ENCODE data around the gene CRIM1. TPM values are rescaled to one million over a fixed set of nuclear protein-coding genes. Genes with fewer than 3 reads are reported as not detected.

Gene CRIM1
- total RNA-seq, 1 experiment from 2014 or later: 27.6 TPM

GRCh38 chr2:36403675-36404230, 48.2 kb downstream of the CRIM1 start:
- no peak for DNase-seq
- Histone ChIP-seq H3K14ac (ENCODE audit: insufficient read depth, low read length) (no peak overlapping the region), H3K23ac (ENCODE audit: insufficient read length, low read depth, low read length) (no peak overlapping the region), H3T11ph (ENCODE audit: low read length) (no peak overlapping the region), H3K79me1 (ENCODE audit: insufficient read depth, low read depth, low read length, poor library complexity, severe bottlenecking) (peaks cover 3% of the 10 kb centered on the region), H2AFZ (ENCODE audit: low read length) (no peak overlapping the region), H3K18ac (ENCODE audit: insufficient read length, low read depth, low read length) (no peak overlapping the region), H2AK5ac (ENCODE audit: insufficient read length, low read length) (no peak overlapping the region), H4K20me1 (ENCODE audit: control insufficient read depth, insufficient read depth, insufficient read length) (no peaks in the 10 kb centered on the region), H4K8ac (replicated peaks; ENCODE audit: insufficient read length, low read depth, low read length) (no peak overlapping the region), H3K56ac (ENCODE audit: insufficient read length, low read depth, low read length) (no peak overlapping the region), H3K27ac (ENCODE audit: insufficient read length, low read depth, low read length) (no peak overlapping the region), H4K5ac (ENCODE audit: insufficient read length, low read depth, low read length) (no peak overlapping the region), H3K4me2 (ENCODE audit: insufficient read depth, insufficient read length, low read length) (no peak overlapping the region), H3K4me1 (ENCODE audit: insufficient read depth, low read length) (peaks cover 7% of the 10 kb centered on the region), H2BK20ac (ENCODE audit: low read depth, low read length, poor library complexity, severe bottlenecking) (no peak overlapping the region), H2BK5ac (ENCODE audit: insufficient read length, low read length) (no peak overlapping the region), H3K23me2 (ENCODE audit: insufficient read length, low read depth, low read length, poor library complexity, severe bottlenecking) (no peaks in the 10 kb centered on the region), H3K9me3 (ENCODE audit: control insufficient read depth, low read depth, low read length) (no peaks in the 10 kb centered on the region), H4K91ac (ENCODE audit: insufficient read length, low read depth, low read length) (no peak overlapping the region), H2BK15ac (ENCODE audit: low read depth, low read length) (no peak overlapping the region), H2BK120ac (ENCODE audit: low read depth, low read length, poor library complexity, severe bottlenecking) (no peak overlapping the region), H3K79me2 (ENCODE audit: insufficient read depth, low read length) (peaks cover 7% of the 10 kb centered on the region; the same call in 1 of the 2 replicates), H3K27me3 (ENCODE audit: insufficient read depth, low read length) (no peaks in the 10 kb centered on the region), H3K4ac (ENCODE audit: low read depth, low read length) (no peak overlapping the region), H2BK12ac (ENCODE audit: insufficient read length, low read depth, low read length) (no peak overlapping the region), H3K9ac (ENCODE audit: extremely low read depth, insufficient read length, low read length) (no peak overlapping the region)
- no CpG with 5 or more reads among the region's 1 CpG for WGBS (ENCODE audit: extremely low coverage, insufficient read length, low lambda C conversion rate)
- Mint-ChIP-seq H3K27ac (no peak overlapping the region), H3K4me1 (peaks cover 19 to 22% of the 10 kb centered on the region in 2 experiments), H3K36me3 (ENCODE audit: insufficient read depth in 1 of 3, low read depth in 3 of 3) (no peaks in the 10 kb centered on the region), H3K9me3 (no peaks in the 10 kb centered on the region), H3K27me3 (ENCODE audit: low read depth) (no peaks in the 10 kb centered on the region), H3K4me3 (no peak overlapping the region)
- TF ChIP-seq CTCF (conservative IDR thresholded peaks at IDR 0.05): no peak
